Measurements from ENCODE around the gene KAZN.

KAZN gene

DNA sequence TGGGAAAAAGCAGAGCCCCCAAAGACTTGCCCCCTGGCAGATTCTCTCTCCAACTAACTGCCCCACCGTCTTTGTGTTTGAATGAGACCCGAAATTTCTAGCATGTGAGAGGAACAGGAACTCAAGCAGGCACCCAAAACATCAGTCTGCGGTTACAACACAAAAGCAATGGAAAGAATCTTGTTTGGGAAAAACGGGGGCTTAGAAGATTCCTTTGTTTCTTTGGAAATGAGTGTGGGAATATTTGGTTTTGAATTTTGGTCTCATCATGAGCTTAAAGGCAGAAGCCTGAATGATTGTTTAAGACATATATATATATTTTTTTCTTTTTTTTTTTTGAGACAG lies 366.2 kb downstream of the KAZN start:
- H3K9ac ChIP-seq (ENCODE audit: low read length): no peak overlapping the region
- no peaks in the 10 kb centered on the region for H3K79me2 ChIP-seq (ENCODE audit: low read length)
- H3K27me3 ChIP-seq (replicated peaks; ENCODE audit: insufficient read depth, low read length): no peaks in the 10 kb centered on the region
- no peak overlapping the region for H2AFZ ChIP-seq (ENCODE audit: low read length)
- no peak overlapping the region for H3K4me3 ChIP-seq (ENCODE audit: low read length)
- no peak overlapping the region for H3K4me2 ChIP-seq (ENCODE audit: low read depth, low read length)
- no peaks in the 10 kb centered on the region for H3K9me3 ChIP-seq (replicated peaks; ENCODE audit: insufficient read depth, low read length)
- H3K9me2 ChIP-seq (replicated peaks; ENCODE audit: insufficient read depth, low read length): no peaks in the 10 kb centered on the region
- H3K27ac ChIP-seq (ENCODE audit: low read length): no peak overlapping the region
- DNase-seq: no peak
- H3K36me3 ChIP-seq (replicated peaks; ENCODE audit: insufficient read depth, low read length): no peaks in the 10 kb centered on the region
- no peaks in the 10 kb centered on the region for H3F3A ChIP-seq (ENCODE audit: insufficient read depth, low read length)
- H4K20me1 ChIP-seq (ENCODE audit: insufficient read depth, low read length): no peaks in the 10 kb centered on the region
- H3K4me1 ChIP-seq (ENCODE audit: low read length): no peaks in the 10 kb centered on the region
- TF ChIP-seq, protein P1, sequence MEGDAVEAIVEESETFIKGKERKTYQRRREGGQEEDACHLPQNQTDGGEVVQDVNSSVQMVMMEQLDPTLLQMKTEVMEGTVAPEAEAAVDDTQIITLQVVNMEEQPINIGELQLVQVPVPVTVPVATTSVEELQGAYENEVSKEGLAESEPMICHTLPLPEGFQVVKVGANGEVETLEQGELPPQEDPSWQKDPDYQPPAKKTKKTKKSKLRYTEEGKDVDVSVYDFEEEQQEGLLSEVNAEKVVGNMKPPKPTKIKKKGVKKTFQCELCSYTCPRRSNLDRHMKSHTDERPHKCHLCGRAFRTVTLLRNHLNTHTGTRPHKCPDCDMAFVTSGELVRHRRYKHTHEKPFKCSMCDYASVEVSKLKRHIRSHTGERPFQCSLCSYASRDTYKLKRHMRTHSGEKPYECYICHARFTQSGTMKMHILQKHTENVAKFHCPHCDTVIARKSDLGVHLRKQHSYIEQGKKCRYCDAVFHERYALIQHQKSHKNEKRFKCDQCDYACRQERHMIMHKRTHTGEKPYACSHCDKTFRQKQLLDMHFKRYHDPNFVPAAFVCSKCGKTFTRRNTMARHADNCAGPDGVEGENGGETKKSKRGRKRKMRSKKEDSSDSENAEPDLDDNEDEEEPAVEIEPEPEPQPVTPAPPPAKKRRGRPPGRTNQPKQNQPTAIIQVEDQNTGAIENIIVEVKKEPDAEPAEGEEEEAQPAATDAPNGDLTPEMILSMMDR (IDR thresholded peaks at IDR 0.05; ENCODE audit: low read length): no peak
- TF ChIP-seq EZH2 (optimal IDR thresholded peaks at IDR 0.05; ENCODE audit: low read depth, low read length) (no peak), EZH2phosphoT487 (IDR thresholded peaks at IDR 0.05; ENCODE audit: low read length) (no peak)

DNA sequence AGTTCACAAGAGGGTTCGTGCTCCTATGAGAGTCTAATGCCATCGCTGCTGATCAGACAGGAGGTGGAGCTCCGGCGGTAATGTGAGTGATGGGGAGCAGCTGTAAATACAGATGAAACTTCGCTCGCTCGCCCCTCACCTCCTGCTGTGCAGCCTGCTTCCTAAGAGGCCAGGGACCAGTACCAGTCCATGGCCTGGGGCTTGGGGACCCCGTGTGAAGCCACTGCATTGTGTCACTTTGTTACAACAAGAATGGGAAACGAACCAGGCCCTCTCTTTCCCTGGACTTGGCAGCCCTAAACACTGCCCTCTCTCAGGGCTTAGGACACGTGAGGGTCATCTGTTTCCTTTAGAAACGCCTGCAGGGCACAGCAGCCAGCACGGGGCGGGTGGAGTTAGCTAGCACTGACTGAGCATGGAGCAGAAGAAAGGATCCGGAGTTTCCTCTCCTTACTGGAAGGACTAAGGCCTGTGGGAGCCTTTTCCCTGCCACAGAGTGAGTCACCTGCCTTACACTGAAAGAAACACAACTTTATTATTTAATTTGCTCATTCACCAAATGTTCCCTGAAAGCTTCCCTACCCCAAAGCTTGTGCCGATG lies 369.9 kb downstream of the KAZN start:
- DNase-seq: no peak
- no peaks in the 10 kb centered on the region for H3K9me3 ChIP-seq (replicated peaks; ENCODE audit: insufficient read depth, low read length)
- no peaks in the 10 kb centered on the region for H3K36me3 ChIP-seq (replicated peaks; ENCODE audit: insufficient read depth, low read length)
- H2AFZ ChIP-seq (ENCODE audit: low read length): no peak overlapping the region
- no peaks in the 10 kb centered on the region for H3K9me2 ChIP-seq (replicated peaks; ENCODE audit: insufficient read depth, low read length)
- no peaks in the 10 kb centered on the region for H4K20me1 ChIP-seq (ENCODE audit: insufficient read depth, low read length)
- H3K27ac ChIP-seq (ENCODE audit: low read length): no peak overlapping the region
- no peaks in the 10 kb centered on the region for H3K27me3 ChIP-seq (replicated peaks; ENCODE audit: insufficient read depth, low read length)
- H3K79me2 ChIP-seq (ENCODE audit: low read length): no peaks in the 10 kb centered on the region
- no peak overlapping the region for H3K4me2 ChIP-seq (ENCODE audit: low read depth, low read length)
- H3F3A ChIP-seq (ENCODE audit: insufficient read depth, low read length): no peaks in the 10 kb centered on the region
- H3K4me3 ChIP-seq (ENCODE audit: low read length): no peak overlapping the region
- no peak overlapping the region for H3K9ac ChIP-seq (ENCODE audit: low read length)
- TF ChIP-seq EZH2phosphoT487 (IDR thresholded peaks at IDR 0.05; ENCODE audit: low read length): no peak
- TF ChIP-seq EZH2 (optimal IDR thresholded peaks at IDR 0.05; ENCODE audit: low read depth, low read length): no peak
- TF ChIP-seq, protein P1 (IDR thresholded peaks at IDR 0.05; ENCODE audit: low read length): no peak
- H3K4me1 ChIP-seq (ENCODE audit: low read length): no peaks in the 10 kb centered on the region

DNA sequence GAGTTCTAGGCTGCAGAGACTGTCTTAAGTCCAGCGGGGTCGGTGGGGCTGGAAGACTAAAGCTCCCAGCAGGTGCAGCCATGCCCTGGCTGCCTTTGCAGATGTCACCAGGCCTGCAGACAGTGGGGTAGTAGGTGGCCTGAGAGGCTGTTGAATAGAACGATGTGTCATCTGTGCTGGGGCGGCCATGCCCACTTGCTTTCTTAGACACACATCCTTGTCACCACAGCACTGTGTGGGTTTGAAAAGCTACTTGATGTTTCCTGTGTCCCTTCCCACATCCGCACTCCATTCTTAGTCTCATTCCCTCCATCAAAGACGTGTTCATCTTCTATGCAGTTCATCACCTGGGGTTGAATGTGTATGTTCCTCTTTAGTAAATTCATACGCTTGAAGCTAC lies 370.5 kb downstream of the KAZN start:
- Histone ChIP-seq H3K9me3 (replicated peaks; ENCODE audit: insufficient read depth, low read length) (no peaks in the 10 kb centered on the region), H2AFZ (ENCODE audit: low read length) (no peak overlapping the region), H3K27ac (ENCODE audit: low read length) (no peak overlapping the region), H3K4me3 (ENCODE audit: low read length) (no peak overlapping the region), H3K9ac (ENCODE audit: low read length) (no peak overlapping the region), H3K9me2 (replicated peaks; ENCODE audit: insufficient read depth, low read length) (no peaks in the 10 kb centered on the region), H3K27me3 (replicated peaks; ENCODE audit: insufficient read depth, low read length) (no peaks in the 10 kb centered on the region), H3K79me2 (ENCODE audit: low read length) (no peaks in the 10 kb centered on the region), H4K20me1 (ENCODE audit: insufficient read depth, low read length) (no peaks in the 10 kb centered on the region), H3K36me3 (replicated peaks; ENCODE audit: insufficient read depth, low read length) (no peaks in the 10 kb centered on the region), H3K4me1 (ENCODE audit: low read length) (no peaks in the 10 kb centered on the region), H3K4me2 (ENCODE audit: low read depth, low read length) (no peak overlapping the region), H3F3A (ENCODE audit: insufficient read depth, low read length) (no peaks in the 10 kb centered on the region)
- DNase-seq: no peak
- TF ChIP-seq, protein P1 (IDR thresholded peaks at IDR 0.05; ENCODE audit: low read length): no peak
- TF ChIP-seq EZH2 (optimal IDR thresholded peaks at IDR 0.05; ENCODE audit: low read depth, low read length) (no peak), EZH2phosphoT487 (IDR thresholded peaks at IDR 0.05; ENCODE audit: low read length) (no peak)

All from MM.1S (cell line).